Measurements from ENCODE around the gene PRLH.

The PRLH gene

DNA sequence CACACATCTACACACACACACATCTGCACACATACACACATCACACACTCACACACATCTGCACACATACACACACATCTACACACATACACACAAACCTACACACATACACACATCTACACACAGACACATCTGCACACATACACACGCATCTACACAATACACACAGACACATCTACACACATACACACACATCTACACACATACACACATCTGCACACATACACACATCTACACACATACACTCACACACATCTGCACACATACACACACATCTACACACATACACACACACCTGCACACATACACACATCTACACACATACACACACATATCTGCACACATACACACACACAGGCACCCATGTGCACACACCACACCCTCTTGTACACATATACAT lies 400 bp upstream of the PRLH start:
- DNase-seq (ENCODE audit: low spot score) = no peak

GRCh38 chr2:237567276-237568029 lies 1.1 kb downstream of the PRLH start:
- no peak for DNase-seq (ENCODE audit: low spot score)

- no peak for DNase-seq (ENCODE audit: low spot score)
Observed at GRCh38 chr2:237568121-237568660, 1.8 kb downstream of the PRLH start.

GRCh38 chr2:237569041-237569440 lies 2.7 kb downstream of the PRLH start:
- DNase-seq (ENCODE audit: low spot score) = no peak

DNA sequence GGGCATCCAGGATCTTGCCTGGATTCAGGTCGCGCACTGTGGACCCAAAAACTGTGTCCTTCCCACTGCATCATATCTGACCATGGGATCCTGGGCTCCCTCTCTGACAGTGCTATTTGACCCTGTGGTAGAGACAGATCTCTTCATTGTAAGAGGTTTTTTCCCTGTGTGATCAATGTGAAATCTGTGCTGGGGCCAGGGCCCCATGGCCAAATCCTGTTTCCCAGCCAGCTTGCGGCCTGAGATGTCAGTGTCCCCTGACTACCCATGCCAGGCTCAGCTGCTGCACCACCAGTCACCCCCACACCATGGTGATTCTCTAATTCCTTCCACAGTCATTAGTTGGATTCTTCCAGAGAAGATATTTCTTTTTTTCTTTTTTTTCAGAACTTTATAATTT lies 3.5 kb downstream of the PRLH start:
- DNase-seq (ENCODE audit: low spot score) = no peak

DNA sequence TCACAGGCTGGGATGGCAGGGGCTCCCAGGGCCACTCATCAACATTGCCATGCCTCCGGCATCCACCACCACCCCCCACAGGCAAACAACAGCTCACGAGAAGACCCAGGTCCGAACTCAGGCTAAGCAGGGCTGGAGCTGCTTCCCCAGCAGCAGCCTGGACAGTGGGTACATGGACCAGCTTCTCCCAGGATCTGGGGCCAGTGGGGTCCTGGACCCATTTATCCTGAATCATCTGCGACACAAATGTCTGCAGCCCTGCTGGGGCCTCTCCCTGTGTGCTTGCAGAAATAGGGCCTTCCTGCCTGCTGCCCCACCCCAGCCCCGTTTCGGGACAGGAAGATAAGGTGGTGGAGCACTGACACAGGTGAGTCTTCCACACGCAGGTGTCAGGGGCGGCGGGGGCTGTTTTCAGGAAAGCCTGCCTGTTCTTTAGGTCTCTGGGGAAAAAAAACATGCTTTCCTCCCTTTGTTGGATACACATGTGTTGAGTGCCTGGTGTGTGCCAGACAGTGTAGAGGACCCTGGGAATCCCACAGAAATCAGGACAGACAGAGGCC lies 4.5 kb downstream of the PRLH start:
- no peak for DNase-seq (ENCODE audit: low spot score)

GRCh38 chr2:237571551-237571950 lies 5.2 kb downstream of the PRLH start:
- no peak for DNase-seq (ENCODE audit: low spot score)

DNA sequence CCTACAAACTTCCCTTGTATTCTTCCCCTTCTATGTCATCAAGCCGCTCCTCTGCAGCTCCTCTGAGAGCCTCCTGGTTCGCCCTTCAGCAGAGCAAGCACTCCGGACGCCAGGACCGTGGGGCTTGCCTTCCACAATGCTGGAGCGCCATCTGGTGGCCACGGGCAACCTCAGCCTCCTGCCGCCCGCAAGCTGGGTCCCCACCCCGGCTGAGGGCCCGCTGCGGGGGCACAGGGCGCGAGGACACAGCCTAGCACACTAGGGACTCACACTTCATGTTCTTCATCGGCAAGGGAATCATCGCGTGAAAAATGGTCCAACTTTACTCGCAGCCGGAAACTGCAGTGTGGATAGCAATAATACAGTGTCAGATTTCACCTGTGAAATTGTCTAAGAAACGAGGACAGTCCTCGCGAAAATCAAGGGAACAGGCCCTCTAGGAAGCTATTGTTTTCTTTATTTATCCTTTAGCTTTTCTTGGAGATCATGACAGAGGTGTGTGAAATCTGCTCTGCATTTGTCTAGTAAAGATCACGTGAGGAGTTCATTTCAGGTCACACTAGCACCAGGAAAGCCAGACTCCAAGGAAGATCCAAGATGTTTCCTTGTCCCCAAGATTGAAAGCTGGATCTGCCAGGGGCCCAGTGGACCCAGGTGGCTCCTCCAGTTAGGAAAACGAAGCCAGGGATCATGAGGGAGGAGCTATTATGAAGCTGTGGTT lies 5.8 kb downstream of the PRLH start:
- DNase-seq (ENCODE audit: low spot score) = peak; percentile 98

DNA sequence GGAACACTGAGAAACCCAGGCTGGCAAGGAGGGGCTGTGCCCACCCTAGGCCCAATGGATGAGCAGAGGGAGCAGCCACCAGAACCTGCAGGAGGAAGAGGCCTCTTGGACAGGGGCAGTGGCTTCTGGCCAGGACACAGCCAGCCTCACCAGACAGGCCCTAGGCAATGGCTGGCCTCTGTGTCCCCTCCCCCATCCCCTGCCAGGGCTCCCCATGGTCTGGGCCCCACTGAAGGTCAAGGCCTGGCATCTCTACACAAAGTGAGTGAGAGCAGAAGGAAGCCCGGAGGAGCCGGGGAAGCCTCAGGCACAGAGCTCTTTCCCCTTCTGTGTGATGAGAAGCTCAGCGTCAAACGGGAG lies 6.3 kb downstream of the PRLH start:
- no peak for DNase-seq (ENCODE audit: low spot score)

- no peak for DNase-seq (ENCODE audit: low spot score)
Observed at GRCh38 chr2:237573721-237574415, 7.5 kb downstream of the PRLH start.

GRCh38 chr2:237574467-237574866 lies 8.1 kb downstream of the PRLH start:
- no peak for DNase-seq (ENCODE audit: low spot score)

DNA sequence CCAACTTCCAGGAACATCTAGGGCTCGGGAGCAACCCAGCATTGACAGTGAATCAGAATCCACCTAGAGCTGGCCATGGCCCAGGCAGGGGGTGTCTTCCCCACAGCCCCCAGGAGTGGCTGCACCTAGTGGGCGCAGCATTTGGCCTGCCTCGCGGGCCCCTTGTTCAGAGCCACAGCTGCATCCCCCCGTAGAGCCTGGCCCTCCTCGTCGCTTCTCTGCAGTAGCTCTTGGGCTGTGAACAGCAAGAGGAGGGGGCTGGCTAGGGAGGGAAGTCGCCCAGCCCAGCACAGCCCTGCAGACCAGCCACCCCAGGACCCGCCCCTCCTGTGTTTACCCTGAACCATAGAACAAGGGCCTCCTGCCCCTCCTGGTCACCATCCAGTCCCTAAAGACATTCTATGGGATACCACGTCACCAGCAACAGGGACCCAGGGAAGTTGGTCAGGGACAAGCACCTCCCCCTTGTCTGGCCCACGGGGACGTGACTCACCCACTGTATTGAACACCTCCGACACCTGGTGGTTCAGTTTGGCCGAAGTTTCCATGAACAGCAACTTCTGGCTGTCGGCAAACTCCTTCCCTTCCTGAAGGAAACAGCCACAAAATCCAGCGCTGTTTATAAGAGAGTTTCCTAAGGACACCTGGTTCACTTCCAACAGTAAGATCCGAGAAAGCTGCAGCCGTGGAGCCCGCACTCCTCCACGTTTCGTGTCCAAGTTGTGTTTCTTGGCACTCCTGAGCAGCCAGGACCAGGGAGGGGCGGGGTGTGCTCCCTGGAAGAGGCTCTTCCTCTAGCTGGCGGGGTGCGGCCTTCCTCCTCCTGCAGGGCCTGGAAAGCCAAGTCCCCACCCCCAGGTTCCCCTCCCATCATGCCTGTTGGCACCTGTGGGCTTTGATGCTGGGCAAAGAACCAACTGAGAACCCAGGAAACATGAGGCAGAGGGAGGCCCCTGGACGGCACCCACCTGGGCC lies 8.8 kb downstream of the PRLH start:
- DNase-seq (ENCODE audit: low spot score) = no peak

- DNase-seq (ENCODE audit: low spot score) = no peak
Observed at GRCh38 chr2:237575869-237576862, 9.8 kb downstream of the PRLH start.

DNA sequence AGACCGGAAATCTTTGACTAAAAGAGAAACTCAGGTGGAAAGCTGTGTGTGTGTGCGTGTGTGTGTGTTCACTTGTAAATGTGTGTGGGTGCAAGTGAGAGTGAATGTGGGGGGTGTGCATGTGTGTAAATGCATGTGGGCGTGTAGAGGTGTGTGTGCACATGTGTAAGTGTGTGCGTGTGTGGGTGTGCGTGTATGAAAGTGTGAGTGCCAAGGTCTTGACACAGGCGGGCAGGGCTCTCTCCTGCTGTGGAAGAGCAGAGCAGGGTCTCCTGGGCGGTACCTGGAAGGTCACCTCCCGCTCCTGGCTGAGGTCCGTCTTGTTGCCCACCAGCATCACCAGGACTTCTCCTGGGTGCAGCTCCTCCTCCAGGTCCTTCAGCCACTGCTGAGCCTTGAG lies 10.6 kb downstream of the PRLH start:
- DNase-seq (ENCODE audit: low spot score) = no peak

DNA sequence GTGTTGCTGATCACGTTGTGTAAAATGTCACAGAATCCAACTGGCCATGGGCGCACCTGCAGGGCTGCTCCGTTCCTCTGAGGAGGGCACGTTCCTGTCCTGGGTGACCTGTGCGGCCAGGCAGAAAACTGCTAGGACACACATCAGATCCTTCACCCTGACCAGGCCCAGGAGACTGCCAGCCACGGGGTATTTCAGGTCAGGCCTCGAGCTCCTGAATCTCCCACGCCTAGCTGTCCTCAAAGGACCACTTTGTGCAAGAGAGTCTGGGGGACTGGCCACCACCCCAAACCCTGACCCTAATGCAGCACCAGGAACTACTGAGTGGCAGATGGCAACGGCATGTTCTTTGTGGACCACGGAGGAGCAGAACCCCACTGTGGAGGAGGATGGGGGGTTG lies 11.1 kb downstream of the PRLH start:
- DNase-seq (ENCODE audit: low spot score) = no peak

GRCh38 chr2:237577956-237578870 lies 11.8 kb downstream of the PRLH start:
- no peak for DNase-seq (ENCODE audit: low spot score)

DNA sequence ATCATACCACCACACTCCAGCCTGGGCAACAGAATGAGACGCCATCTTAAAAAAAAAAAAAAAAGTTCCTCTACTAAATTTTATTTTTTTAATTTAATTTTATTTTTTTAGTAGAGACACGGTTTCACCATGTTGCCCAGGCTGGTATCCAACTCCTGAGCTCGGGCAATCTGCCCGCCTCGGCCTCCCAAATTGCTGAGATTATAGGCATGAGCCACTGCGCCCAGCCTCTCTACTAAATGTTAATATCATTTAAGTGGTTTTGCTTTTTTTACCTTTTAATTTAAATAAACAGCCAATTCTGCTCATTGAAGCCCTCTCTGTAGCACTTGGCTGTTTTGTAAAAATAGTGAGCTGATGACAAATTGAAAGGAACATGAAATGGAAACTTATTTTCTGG lies 15.0 kb downstream of the PRLH start:
- DNase-seq (ENCODE audit: low spot score) = no peak

- DNase-seq (ENCODE audit: low spot score) = peak; percentile 81
Observed at GRCh38 chr2:237581751-237582746, 15.7 kb downstream of the PRLH start.
